ENCODE data around the gene C9orf50. TPM values are rescaled to one million over a fixed set of nuclear protein-coding genes. Genes with fewer than 3 reads are reported as not detected.

The C9orf50 gene
- total RNA-seq, 1 experiment from 2014 or later: not detected

DNA sequence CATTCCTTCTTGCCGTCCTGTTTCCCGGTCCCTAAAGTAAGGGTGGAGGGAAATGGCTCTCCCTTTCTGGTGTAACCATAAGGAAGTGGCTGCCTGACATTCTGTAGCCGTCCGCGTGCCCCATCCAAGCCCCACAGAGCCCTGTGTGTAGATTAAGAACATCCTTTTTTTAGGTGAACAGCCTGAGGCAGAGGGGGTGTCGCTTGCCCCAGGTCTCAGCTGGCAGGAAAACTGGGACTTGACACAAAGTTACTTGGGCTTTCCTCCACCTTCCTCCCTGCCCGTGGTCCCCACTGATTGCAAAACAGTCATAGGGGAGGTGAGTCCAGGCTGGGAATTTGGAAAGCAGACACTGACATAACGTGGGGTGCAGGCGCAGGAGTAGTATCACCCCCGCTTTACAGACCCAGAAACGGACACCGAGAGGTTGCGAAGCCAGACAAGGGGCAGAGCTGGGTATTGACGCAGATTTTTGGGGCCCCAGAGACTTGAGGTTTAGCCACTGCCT is 22.8 kb downstream of the C9orf50 start:
- Histone ChIP-seq H3K36me3 (ENCODE audit: control insufficient read depth, insufficient read depth, low read length) (no peaks in the 10 kb centered on the region), H3K27ac (ENCODE audit: low read length) (no peak overlapping the region), H3K4me3 (ENCODE audit: low read depth in 2 of 2, low read length in 2 of 2) (no peak overlapping the region), H3K4me1 (ENCODE audit: control insufficient read depth, insufficient read depth, low read length) (peaks cover 3% of the 10 kb centered on the region), H3K27me3 (ENCODE audit: control insufficient read depth, insufficient read depth, low read length) (no peaks in the 10 kb centered on the region), H3K9me3 (ENCODE audit: control insufficient read depth, insufficient read depth, low read depth, low read length) (no peaks in the 10 kb centered on the region)
- ChIA-PET POLR2A (no interaction called here), CTCF (no interaction called here)
- ATAC-seq (no peak), DNase-seq (ENCODE audit: low read depth, low spot score) (no peak)
- TF ChIP-seq, protein P1, sequence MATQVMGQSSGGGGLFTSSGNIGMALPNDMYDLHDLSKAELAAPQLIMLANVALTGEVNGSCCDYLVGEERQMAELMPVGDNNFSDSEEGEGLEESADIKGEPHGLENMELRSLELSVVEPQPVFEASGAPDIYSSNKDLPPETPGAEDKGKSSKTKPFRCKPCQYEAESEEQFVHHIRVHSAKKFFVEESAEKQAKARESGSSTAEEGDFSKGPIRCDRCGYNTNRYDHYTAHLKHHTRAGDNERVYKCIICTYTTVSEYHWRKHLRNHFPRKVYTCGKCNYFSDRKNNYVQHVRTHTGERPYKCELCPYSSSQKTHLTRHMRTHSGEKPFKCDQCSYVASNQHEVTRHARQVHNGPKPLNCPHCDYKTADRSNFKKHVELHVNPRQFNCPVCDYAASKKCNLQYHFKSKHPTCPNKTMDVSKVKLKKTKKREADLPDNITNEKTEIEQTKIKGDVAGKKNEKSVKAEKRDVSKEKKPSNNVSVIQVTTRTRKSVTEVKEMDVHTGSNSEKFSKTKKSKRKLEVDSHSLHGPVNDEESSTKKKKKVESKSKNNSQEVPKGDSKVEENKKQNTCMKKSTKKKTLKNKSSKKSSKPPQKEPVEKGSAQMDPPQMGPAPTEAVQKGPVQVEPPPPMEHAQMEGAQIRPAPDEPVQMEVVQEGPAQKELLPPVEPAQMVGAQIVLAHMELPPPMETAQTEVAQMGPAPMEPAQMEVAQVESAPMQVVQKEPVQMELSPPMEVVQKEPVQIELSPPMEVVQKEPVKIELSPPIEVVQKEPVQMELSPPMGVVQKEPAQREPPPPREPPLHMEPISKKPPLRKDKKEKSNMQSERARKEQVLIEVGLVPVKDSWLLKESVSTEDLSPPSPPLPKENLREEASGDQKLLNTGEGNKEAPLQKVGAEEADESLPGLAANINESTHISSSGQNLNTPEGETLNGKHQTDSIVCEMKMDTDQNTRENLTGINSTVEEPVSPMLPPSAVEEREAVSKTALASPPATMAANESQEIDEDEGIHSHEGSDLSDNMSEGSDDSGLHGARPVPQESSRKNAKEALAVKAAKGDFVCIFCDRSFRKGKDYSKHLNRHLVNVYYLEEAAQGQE (IDR thresholded peaks at IDR 0.05; ENCODE audit: insufficient read depth in 1 of 2, low read depth in 2 of 2, low read length in 1 of 2): no peak
- TF ChIP-seq POLR2AphosphoS5 (IDR thresholded peaks at IDR 0.05; ENCODE audit: low read depth, low read length) (no peak), TCF7L2 (IDR thresholded peaks at IDR 0.05; ENCODE audit: low read depth, low read length) (no peak), CTCF (IDR thresholded peaks at IDR 0.05) (no peak), SIN3A (IDR thresholded peaks at IDR 0.05; ENCODE audit: borderline replicate concordance, insufficient read depth, low read depth, low read length) (no peak)
- in situ Hi-C loops (cut with HindIII; ENCODE audit: low pct_unique_long_range_greater_than_20kb, low sequenced_read_pairs): no loop called here
- intact Hi-C loops (cut with micrococcal nuclease; ENCODE audit: unreplicated experiment): no loop called here
- no TSS peak for BruUV-seq (replicated peaks)

DNA sequence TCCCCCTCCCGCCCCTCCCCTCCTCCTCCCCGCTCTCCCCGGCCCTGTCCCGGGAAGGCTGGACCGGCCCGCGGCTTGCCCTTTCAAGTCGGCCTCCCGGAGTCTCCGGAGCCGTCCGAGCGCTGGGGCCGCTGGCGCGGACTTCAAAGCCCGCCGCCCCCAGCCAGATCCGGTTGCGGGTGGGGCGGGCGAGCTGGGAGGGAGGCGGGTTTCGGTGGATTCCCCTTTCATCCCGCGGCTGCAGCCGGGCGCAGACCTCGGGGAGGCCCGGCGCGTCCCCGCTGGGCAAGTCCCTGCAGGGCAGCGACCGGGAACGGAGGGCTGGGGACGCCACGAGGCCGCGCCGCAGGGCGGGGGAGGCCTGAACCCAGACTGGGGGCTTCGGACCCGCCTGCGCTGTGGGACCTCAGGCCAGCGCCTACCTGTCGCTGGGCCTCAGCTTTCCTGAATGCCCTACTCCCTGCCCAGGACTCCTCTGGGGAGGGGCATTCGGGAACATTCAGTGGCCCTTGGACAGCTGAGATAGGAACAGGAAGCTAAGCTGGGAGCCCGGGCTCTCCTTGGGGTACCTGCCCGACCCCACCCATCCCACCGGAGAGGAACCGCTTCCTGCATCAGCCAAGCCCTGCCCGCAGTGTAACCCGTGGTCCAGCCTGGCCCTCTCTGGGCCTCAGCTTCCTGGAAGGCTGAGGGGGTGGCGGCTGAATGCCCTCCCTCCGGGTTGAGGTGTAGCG is 23.4 kb downstream of the C9orf50 start:
- POLR2A ChIA-PET: interaction anchor here (0.6 kb wide), 1 partner anchor 141 kb away, joined by 3 read pairs; no protein-coding TSS in a partner anchor
- TF ChIP-seq, protein P1 (IDR thresholded peaks at IDR 0.05; ENCODE audit: insufficient read depth in 1 of 2, low read depth in 2 of 2, low read length in 1 of 2): no peak
- TF ChIP-seq TCF7L2 (IDR thresholded peaks at IDR 0.05; ENCODE audit: low read depth, low read length) (peak; percentile 93), CTCF (IDR thresholded peaks at IDR 0.05) (no peak), SIN3A (IDR thresholded peaks at IDR 0.05; ENCODE audit: borderline replicate concordance, insufficient read depth, low read depth, low read length) (no peak)
- ATAC-seq (peak; percentile 75), DNase-seq (ENCODE audit: low read depth, low spot score) (no peak)
- H3K27me3 ChIP-seq (ENCODE audit: control insufficient read depth, insufficient read depth, low read length): no peaks in the 10 kb centered on the region
- intact Hi-C loops (cut with micrococcal nuclease; ENCODE audit: unreplicated experiment): loop anchor here (2.0 kb wide), 1 partner anchor 61 kb away; no protein-coding TSS in a partner anchor
- CTCF ChIA-PET: interaction anchor here (0.6 kb wide), 1 partner anchor 569 kb away, joined by 8 read pairs; the partner anchor contains the start of gene SH3GLB2
- H3K9me3 ChIP-seq (ENCODE audit: control insufficient read depth, insufficient read depth, low read depth, low read length): no peaks in the 10 kb centered on the region
- BruUV-seq (replicated peaks): no TSS peak
- H3K4me1 ChIP-seq (ENCODE audit: control insufficient read depth, insufficient read depth, low read length): peaks cover 3% of the 10 kb centered on the region
- H3K4me3 ChIP-seq (ENCODE audit: low read depth in 2 of 2, low read length in 2 of 2): peak overlapping the region; percentile 15 to 33; a peak in 3 of 4 replicates
- H3K27ac ChIP-seq (ENCODE audit: low read length): no peak overlapping the region; the same call in 1 of the 2 replicates
- in situ Hi-C loops (cut with HindIII; ENCODE audit: low pct_unique_long_range_greater_than_20kb, low sequenced_read_pairs): no loop called here
- H3K36me3 ChIP-seq (ENCODE audit: control insufficient read depth, insufficient read depth, low read length): no peaks in the 10 kb centered on the region

Measured in Panc1 (cell line).